Neural progenitor cell (in vitro differentiated cells): ENCODE measurements around the gene GBP2.

Experiments used
- CTCF ChIP-seq: fragments of 200-600 bp; sonication (generic); IDR thresholded peaks from 2 replicates; pipeline ENCODE4 v1.5.1; 2017; ENCODE audit warnings: antibody characterized with exemption, mild to moderate bottlenecking
- EZH2 ChIP-seq: fragments of 200-600 bp; sonication (generic); IDR thresholded peaks from 2 replicates; pipeline ENCODE4 v1.6.1; 2017; ENCODE audit warnings: antibody characterized with exemption, mild to moderate bottlenecking, moderate library complexity

- no peak for TF ChIP-seq CTCF
- TF ChIP-seq EZH2, result no peak
Observed at GRCh38 chr1:89171067-89171438, 45.1 kb upstream of the GBP2 start.
